ENCODE data around the gene NNMT. TPM values are rescaled to one million over a fixed set of nuclear protein-coding genes. Genes with fewer than 3 reads are reported as not detected.

The NNMT gene
- total RNA-seq, 1 experiment from 2014 or later = not detected

- H3K79me2 ChIP-seq (ENCODE audit: insufficient read depth, low read length) = no peaks in the 10 kb centered on the region
- H3K4me2 ChIP-seq (ENCODE audit: low read length) = no peak overlapping the region; the same call in 1 of the 2 replicates
- intact Hi-C loops (cut with micrococcal nuclease) = loop anchor here (1.0 to 5.0 kb wide), 3 partner anchors 81 to 1976 kb away; no protein-coding TSS in a partner anchor
- BruUV-seq (replicated peaks) = no TSS peak
- no peak overlapping the region for H3K9ac ChIP-seq (ENCODE audit: low read length)
- ATAC-seq (peak; percentile 87), DNase-seq (ENCODE audit: low read depth, low spot score) (peak; percentile 26)
- H3K36me3 ChIP-seq (ENCODE audit: control insufficient read depth in 1 of 2, insufficient read depth in 2 of 2, low read length in 2 of 2) = no peaks in the 10 kb centered on the region
- H3K9me2 ChIP-seq (ENCODE audit: insufficient read depth) = no peaks in the 10 kb centered on the region
- no peak overlapping the region for H2AFZ ChIP-seq (ENCODE audit: low read depth, low read length, poor library complexity, severe bottlenecking)
- H3K4me3 ChIP-seq (replicated peaks in 1 of 2; ENCODE audit: low read depth in 1 of 2, low read length in 2 of 2) = no peak overlapping the region
- H3K4me1 ChIP-seq (ENCODE audit: control insufficient read depth in 1 of 2, insufficient read depth in 2 of 2, low read length in 2 of 2) = no peaks in the 10 kb centered on the region
- no peak overlapping the region for H3K27ac ChIP-seq (ENCODE audit: low read depth, low read length)
- no peak for TF ChIP-seq ZBTB33 (IDR thresholded peaks at IDR 0.05; ENCODE audit: extremely low read depth, insufficient replicate concordance, low read length)
- no peak for TF ChIP-seq EZH2 (IDR thresholded peaks at IDR 0.05)
- TF ChIP-seq CTCF (IDR thresholded peaks at IDR 0.05 in 2 of 3, conservative IDR thresholded peaks at IDR 0.05 in 1 of 3; ENCODE audit: borderline replicate concordance in 1 of 3, insufficient read depth in 1 of 3, low read depth in 2 of 3, low read length in 2 of 3) = peak; percentile 37 to 67 (median 62); a peak in 5 of 6 replicates
- no peak for TF ChIP-seq ZNF274 (IDR thresholded peaks at IDR 0.05; ENCODE audit: low read depth, low read length)
- peak; percentile 79 for TF ChIP-seq RAD21 (IDR thresholded peaks at IDR 0.05; ENCODE audit: low read depth)
- POLR2A ChIA-PET = no interaction called here
- RAD21 ChIA-PET (ENCODE audit: low non-redundant PET in 1 of 2, low total read pairs in 2 of 2, uncharacterized antibody in 2 of 2, unreplicated experiment in 2 of 2) = interaction anchor here (0.6 to 3.1 kb wide), 3 partner anchors 367 to 457 kb away, joined by 3 to 10 read pairs (median 3); no protein-coding TSS in a partner anchor
- H4K20me1 ChIP-seq (ENCODE audit: insufficient read depth) = no peaks in the 10 kb centered on the region
- CTCF ChIA-PET = interaction anchor here (0.6 to 6.6 kb wide), 11 partner anchors 243 to 1468 kb away, joined by 3 to 74 read pairs (median 4); partner anchors contain the start of genes HTR3A and ZW10
- peaks cover 25% of the 10 kb centered on the region; the same call in 1 of the 2 replicates for H3K27me3 ChIP-seq (ENCODE audit: insufficient read depth, low read length)
- no peaks in the 10 kb centered on the region for H3K9me3 ChIP-seq (ENCODE audit: control insufficient read depth in 1 of 2, insufficient read depth in 1 of 2, low read depth in 1 of 2, low read length in 2 of 2)
Observed at GRCh38 chr11:114262681-114263512, 33.3 kb upstream of the NNMT start.

Measured in HCT116 (cell line).